Heart right ventricle (tissue), 16 donors: ENCODE measurements around the gene IGSF9B. TPM values are rescaled to one million over a fixed set of nuclear protein-coding genes. Genes with fewer than 3 reads are reported as not detected.

Source experiments
- ATAC-seq, 8 donors: fragments of 200-7000 bp; cut with Tn5 transposase; one replicate each; pipeline ENCODE4 v1.9.1; 2020; ENCODE audit warnings: mild to moderate bottlenecking in 8 of 8, moderate library complexity in 8 of 8, moderate number of reproducible peaks in 1 of 8
- DNase-seq, 2 donors: peaks; one replicate each; pipeline ENCODE4 v3.0.0-alpha.2; 2020
- H3K27ac ChIP-seq, 10 donors: fragments of 200-600 bp; sonication (generic) in 2 of 10; one replicate each; pipeline versions ENCODE4 v1.5.0 to v1.8.0; 2020 to 2022; ENCODE audit warnings: mild to moderate bottlenecking in 3 of 10
- H3K27me3 ChIP-seq, 7 donors: fragments of 200-600 bp; one replicate each; pipeline ENCODE4 v1.8.0; 2021 to 2022; ENCODE audit warnings: mild to moderate bottlenecking in 2 of 7
- H3K36me3 ChIP-seq, 9 donors: fragments of 200-600 bp; sonication (generic) in 1 of 9; one replicate each; pipeline versions ENCODE4 v1.5.0 to v1.8.0; 2020 to 2022; ENCODE audit warnings: mild to moderate bottlenecking in 2 of 9
- H3K4me1 ChIP-seq, 9 donors: fragments of 200-600 bp; sonication (generic) in 1 of 9; one replicate each; pipeline versions ENCODE4 v1.5.0 to v1.8.0; 2020 to 2022; ENCODE audit warnings: mild to moderate bottlenecking in 4 of 9
- H3K4me3 ChIP-seq, 10 donors: fragments of 200-600 bp; sonication (generic) in 2 of 10; one replicate each; pipeline versions ENCODE4 v1.5.0 to v1.8.0; 2020 to 2022; ENCODE audit warnings: mild to moderate bottlenecking in 7 of 10, moderate library complexity in 2 of 10
- H3K9me3 ChIP-seq, 11 donors: fragments of 200-600 bp in 10 of 11; sonication (generic) in 2 of 11; one replicate each; pipeline versions ENCODE4 v1.5.0 to v1.8.0; 2013 to 2022; ENCODE audit warnings: mild to moderate bottlenecking in 2 of 11, control low read depth in 1 of 11, moderate library complexity in 1 of 11
- WGBS, 2 donors: extraction: QIAGEN DNeasy Blood & Tissue Kit; methylation state at CpG; one replicate each; pipeline ENCODE4 v1.1.7; 2013; ENCODE audit warnings: inconsistent platforms in 1 of 2; 5-methylcytosine and 5-hydroxymethylcytosine counted together
- intact Hi-C, 10 donors: fragments of 100-400 bp; cut with DNase I; formaldehyde crosslinking; loops; one replicate each; pipeline versions ENCODE4 v1.11.1 to v1.14.2; 2022
- polyA plus RNA-seq, 2 donors: library from polyadenylated mRNA; stranded (reverse); fragments of 200-250 nt; gene quantifications; one replicate each; pipeline ENCODE4 v1.2.3, GENCODE V29; 2013
- total RNA-seq, 10 donors: library from RNA; stranded (reverse); fragmentation: NEBNext Ultra II Directional in 3 of 10; extraction: Animal tissue kit (Norgen Biotek cat#: 25700) in 3 of 10; gene quantifications; one replicate each; pipeline versions ENCODE4 v1.2.1 to v1.2.4, GENCODE V29; 2021 to 2023
- TF ChIP-seq, protein P1 (sequence below), 9 donors: fragments of 200-600 bp; sonication (generic) in 2 of 9; IDR thresholded peaks; one replicate each; pipeline versions ENCODE4 v1.5.0 to v1.8.0; 2021 to 2022; ENCODE audit warnings: antibody characterized with exemption in 9 of 9, mild to moderate bottlenecking in 5 of 9, moderate library complexity in 1 of 9
- donor health status: Arrhythmogenic right ventricular cardiomyopathy.
- donor health status: ischemic (EF 13 %, LVEDD 7.1; RV severe dilation, severe dysfunction).
- donor health status: healthy with polysubstance abuse.
- donor health status: DM: no; HTN: yes; CAD: no.
- donor health status: DM: no; HTN: no; CAD: no.
- donor health status: ischemic (EF 25% LVEDD 6.9; RV normal size, moderate dysfunction).
- donor health status: ischemic (EF 25% LVEDD 5.7; RV mildly dilated, moderate dysfunction).
- donor health status: healthy.
- donor health status: DM: yes; HTN: yes; CAD: no.
- donor health status: Ischemic cardiomyopathy.
- donor health status: ischemic (EF 35%, LVEDD 5.7; RV mildly dilated, moderate dysfunction).
- donor health status: nonischemic (EF 11% LVEDD 7.7; RV severe dilation, severe dysfunction).
- donor health status: DM: yes; HTN: yes; CAD: no.
- donor health status: PGD.
- donor health status: ischemic (EF 29% LVEDD 5.4; RV normal size, mild dysfunction).
- donor health status: nonischemic (EF 23%, LVEDD 6.1; RV moderate dilation, normal function).

The IGSF9B gene
- total and polyA plus RNA-seq, 12 donors = 6.7 to 72.3 (median 49.6) TPM

DNA sequence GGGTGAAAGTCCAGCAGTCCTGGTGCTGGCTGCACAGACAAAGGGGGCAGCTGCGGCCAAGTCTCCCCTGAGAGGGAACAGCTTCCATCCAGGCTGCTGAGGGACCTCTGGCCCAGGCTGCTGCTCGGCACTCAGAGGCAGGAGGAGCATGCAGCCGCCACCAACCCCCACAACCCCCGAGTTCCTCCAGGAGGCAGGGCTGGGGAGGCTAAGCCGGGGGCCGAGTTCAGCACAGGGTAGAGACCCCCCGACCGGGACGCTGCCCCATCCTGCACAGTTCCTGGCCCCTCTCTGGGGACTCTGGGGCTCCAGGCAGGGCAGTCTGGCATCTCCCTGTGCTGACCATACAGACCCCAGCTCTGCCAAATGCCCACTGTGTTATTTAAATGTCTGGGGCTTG, 20.2 kb downstream of the IGSF9B start:
- Histone ChIP-seq H3K27ac (no peak overlapping the region), H3K4me1 (peaks cover 0 to 27% (median 19%) of the 10 kb centered on the region in 9 donors)
- DNase-seq = no peak

DNA sequence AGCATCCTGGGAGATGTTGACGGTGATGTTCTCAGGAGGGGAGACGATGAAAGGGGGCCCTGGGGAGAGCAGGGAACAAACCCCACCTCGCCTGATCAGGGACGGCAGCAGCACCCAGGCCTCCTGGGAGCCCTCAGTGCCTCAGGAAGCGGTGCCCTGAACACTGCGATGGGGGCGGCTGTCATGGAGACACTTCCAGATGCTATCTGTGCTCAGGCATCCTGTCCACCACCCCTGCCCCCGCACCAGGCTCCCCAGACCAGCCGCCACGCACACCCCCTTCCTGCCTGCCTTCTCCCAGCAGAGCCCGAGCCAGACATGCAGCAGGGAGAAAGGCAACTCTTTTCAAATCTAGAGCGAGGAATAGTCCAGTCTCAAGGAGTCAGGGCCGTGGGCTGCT, 20.6 kb downstream of the IGSF9B start:
- no peaks in the 10 kb centered on the region for H3K9me3 ChIP-seq
- TF ChIP-seq, protein P1, sequence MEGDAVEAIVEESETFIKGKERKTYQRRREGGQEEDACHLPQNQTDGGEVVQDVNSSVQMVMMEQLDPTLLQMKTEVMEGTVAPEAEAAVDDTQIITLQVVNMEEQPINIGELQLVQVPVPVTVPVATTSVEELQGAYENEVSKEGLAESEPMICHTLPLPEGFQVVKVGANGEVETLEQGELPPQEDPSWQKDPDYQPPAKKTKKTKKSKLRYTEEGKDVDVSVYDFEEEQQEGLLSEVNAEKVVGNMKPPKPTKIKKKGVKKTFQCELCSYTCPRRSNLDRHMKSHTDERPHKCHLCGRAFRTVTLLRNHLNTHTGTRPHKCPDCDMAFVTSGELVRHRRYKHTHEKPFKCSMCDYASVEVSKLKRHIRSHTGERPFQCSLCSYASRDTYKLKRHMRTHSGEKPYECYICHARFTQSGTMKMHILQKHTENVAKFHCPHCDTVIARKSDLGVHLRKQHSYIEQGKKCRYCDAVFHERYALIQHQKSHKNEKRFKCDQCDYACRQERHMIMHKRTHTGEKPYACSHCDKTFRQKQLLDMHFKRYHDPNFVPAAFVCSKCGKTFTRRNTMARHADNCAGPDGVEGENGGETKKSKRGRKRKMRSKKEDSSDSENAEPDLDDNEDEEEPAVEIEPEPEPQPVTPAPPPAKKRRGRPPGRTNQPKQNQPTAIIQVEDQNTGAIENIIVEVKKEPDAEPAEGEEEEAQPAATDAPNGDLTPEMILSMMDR (IDR thresholded peaks at IDR 0.05) = no peak
- H3K27me3 ChIP-seq = no peaks in the 10 kb centered on the region
- H3K4me1 ChIP-seq = peaks cover 0 to 27% (median 19%) of the 10 kb centered on the region in 9 donors
- WGBS, 2 donors = 66 to 77% methylated on average over 10 to 13 of the region's 13 CpGs
- ATAC-seq (no peak), DNase-seq (no peak)
- peaks cover 0 to 63% (median 29%) of the 10 kb centered on the region in 9 donors for H3K36me3 ChIP-seq
- no peak overlapping the region for H3K4me3 ChIP-seq
- intact Hi-C loops = no loop called here
- H3K27ac ChIP-seq = no peak overlapping the region

More for the DNA sequence above, 20.2 kb downstream of the IGSF9B start:
- ATAC-seq = no peak
- TF ChIP-seq, protein P1 (IDR thresholded peaks at IDR 0.05) = no peak
- Histone ChIP-seq H3K36me3 (peaks cover 0 to 67% (median 26%) of the 10 kb centered on the region in 9 donors), H3K9me3 (no peaks in the 10 kb centered on the region), H3K27me3 (no peaks in the 10 kb centered on the region), H3K4me3 (no peak overlapping the region)
- 61 to 68% methylated on average over 9 of the region's 9 CpGs for WGBS, 2 donors
- intact Hi-C loops = no loop called here

DNA sequence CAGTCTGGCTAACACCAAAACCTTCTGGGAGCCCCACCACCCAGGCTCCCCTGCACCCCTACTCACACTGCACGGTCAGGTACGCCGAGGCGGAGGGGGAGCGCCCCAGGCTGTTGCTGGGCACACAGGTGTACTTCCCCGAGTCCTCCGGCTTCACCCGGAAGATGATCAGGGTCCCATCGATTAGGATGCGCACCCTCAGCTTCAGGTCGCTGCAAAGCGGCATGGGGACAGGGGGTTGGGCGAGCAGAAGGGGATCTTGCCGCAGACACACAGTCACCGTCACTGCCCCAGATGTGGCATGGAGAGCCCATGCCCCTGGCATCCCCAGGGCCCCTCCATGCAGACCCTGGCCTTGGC, 21.2 kb downstream of the IGSF9B start:
- no peaks in the 10 kb centered on the region for H3K9me3 ChIP-seq
- peaks cover 0 to 27% (median 19%) of the 10 kb centered on the region in 9 donors for H3K4me1 ChIP-seq
- H3K27me3 ChIP-seq = no peaks in the 10 kb centered on the region
- no peak for DNase-seq
- 98 to 99% methylated on average over 15 of the region's 15 CpGs for whole genome bisulfite sequencing, 2 donors
- intact Hi-C loops = no loop called here
- no peak overlapping the region for H3K4me3 ChIP-seq
- peaks cover 0 to 64% (median 29%) of the 10 kb centered on the region in 9 donors for H3K36me3 ChIP-seq
- peak in 1 of 8 donors; percentile 4 for ATAC-seq
- TF ChIP-seq, protein P1 (IDR thresholded peaks at IDR 0.05) = no peak
- peak overlapping the region in 1 of 10 donors; percentile 61 for H3K27ac ChIP-seq

DNA sequence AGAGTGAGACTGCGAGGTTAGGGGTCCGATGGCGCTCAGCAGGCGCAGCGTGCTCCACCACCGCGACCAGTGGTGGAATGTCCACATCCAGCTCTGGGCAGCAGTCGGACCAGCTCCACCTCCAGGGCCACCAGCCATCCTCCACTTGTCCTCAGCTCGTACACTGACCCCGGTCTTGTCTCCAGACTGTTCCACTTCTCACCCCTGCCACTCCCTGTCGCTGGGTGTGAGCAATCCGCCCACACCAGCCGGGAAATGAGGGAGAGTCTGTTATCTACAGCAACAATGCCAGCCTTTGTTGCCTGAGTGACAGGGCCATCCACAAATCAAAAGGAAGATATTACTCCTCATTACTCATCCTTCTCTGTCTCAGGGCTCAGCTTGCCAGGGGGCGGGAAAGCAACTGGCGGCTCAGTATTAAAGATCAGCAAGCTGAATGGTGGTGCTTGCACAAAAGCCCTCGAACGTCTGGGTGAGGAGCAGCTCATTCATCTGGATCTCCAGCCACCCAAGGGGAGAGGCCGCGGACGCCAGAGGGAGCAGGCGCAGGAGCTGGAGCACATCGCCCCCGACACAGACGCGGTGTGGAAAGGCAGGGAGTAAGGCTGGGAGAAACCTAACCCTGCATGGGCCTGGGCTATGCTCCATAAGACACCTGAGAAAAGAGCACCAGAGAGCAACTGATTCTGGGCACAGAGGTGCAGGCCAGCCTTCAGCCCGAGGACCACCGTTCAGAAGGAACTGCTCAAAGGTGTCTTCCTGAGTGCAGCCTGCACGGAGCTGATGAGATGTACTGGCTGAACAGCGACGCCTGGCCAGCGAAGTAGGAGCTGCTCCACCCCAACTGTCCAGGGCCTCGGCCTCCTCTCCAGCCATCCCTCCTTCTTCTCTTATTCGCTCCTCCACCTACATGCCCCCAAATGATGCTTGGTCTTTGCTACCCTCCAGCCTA, 21.9 kb downstream of the IGSF9B start:
- peak; percentile 52 to 81 for DNase-seq
- WGBS, 2 donors = 71 to 78% methylated on average over 33 of the region's 33 CpGs

More for the DNA sequence above, 21.9 kb downstream of the IGSF9B start:
- ATAC-seq = peak; percentile 68 to 93 (median 86)
- intact Hi-C loops = loop anchor here in 1 of 10 donors (5.0 kb wide), 1 partner anchor 107 kb away; no protein-coding TSS in a partner anchor
- Histone ChIP-seq H3K9me3 (no peaks in the 10 kb centered on the region), H3K4me1 (peaks cover 0 to 27% (median 19%) of the 10 kb centered on the region in 9 donors), H3K36me3 (peaks cover 0 to 71% (median 29%) of the 10 kb centered on the region in 9 donors), H3K27ac (peak overlapping the region in 5 of 10 donors; percentile 9 to 61 (median 40)), H3K27me3 (no peaks in the 10 kb centered on the region), H3K4me3 (no peak overlapping the region)
- TF ChIP-seq, protein P1 (IDR thresholded peaks at IDR 0.05) = no peak
